Stimulated activated CD8-positive, alpha-beta memory T cell treated with anti-CD3 and anti-CD28 coated beads, Interleukin-12 subunit alpha, Interleukin-12 subunit beta, amount 100 ng/mL, for 1 hour (primary cell): ENCODE results near the gene TGM1.
A peak's percentile ranks its signal among the peaks of the same experiment; 100 is the strongest.

Experiments
- DNase-seq: peaks from one replicate; pipeline ENCODE4 v3.0.0-alpha.2; 2020; ENCODE audit warnings: low read depth

The TGM1 gene

GRCh38 chr14:24271134-24271833, 8.3 kb upstream of the TGM1 start, which contains the start of gene RABGGTA:
TSS of gene RABGGTA (minus strand) at chr14:24271597. CDS start at chr14:24271115, 482 bp downstream.
- DNase-seq: peak; percentile 82

GRCh38 chr14:24270537-24271133, 7.7 kb upstream of the TGM1 start:
- no peak for DNase-seq

- no peak for DNase-seq
Observed at GRCh38 chr14:24269910-24270536, 7.0 kb upstream of the TGM1 start.

- no peak for DNase-seq
Observed at GRCh38 chr14:24269368-24269767, 6.4 kb upstream of the TGM1 start.

- no peak for DNase-seq
Observed at GRCh38 chr14:24268225-24268624, 5.2 kb upstream of the TGM1 start.

GRCh38 chr14:24267516-24267915, 4.5 kb upstream of the TGM1 start:
- DNase-seq: no peak

GRCh38 chr14:24266344-24267244, 3.6 kb upstream of the TGM1 start:
- DNase-seq: no peak

- no peak for DNase-seq
Observed at GRCh38 chr14:24264298-24264697, 1.3 kb upstream of the TGM1 start.

GRCh38 chr14:24263848-24264247, 871 bp upstream of the TGM1 start:
- DNase-seq: no peak

- no peak for DNase-seq
Observed at GRCh38 chr14:24261969-24262327, 1.0 kb downstream of the TGM1 start.

- DNase-seq: no peak
Observed at GRCh38 chr14:24261256-24261968, 1.6 kb downstream of the TGM1 start.

GRCh38 chr14:24260780-24261157, 2.2 kb downstream of the TGM1 start:
- DNase-seq: no peak

GRCh38 chr14:24260026-24260779, 2.8 kb downstream of the TGM1 start:
- DNase-seq: no peak

GRCh38 chr14:24259282-24260025, 3.5 kb downstream of the TGM1 start:
- DNase-seq: no peak

GRCh38 chr14:24258548-24259265, 4.3 kb downstream of the TGM1 start:
- no peak for DNase-seq

- DNase-seq: no peak
Observed at GRCh38 chr14:24258119-24258518, 4.9 kb downstream of the TGM1 start.

- no peak for DNase-seq
Observed at GRCh38 chr14:24256960-24257359, 6.0 kb downstream of the TGM1 start.

- no peak for DNase-seq
Observed at GRCh38 chr14:24255931-24256711, 6.9 kb downstream of the TGM1 start.

- DNase-seq: no peak
Observed at GRCh38 chr14:24255438-24255837, 7.5 kb downstream of the TGM1 start.
